MM.1S (cell line): ENCODE measurements around the gene CD99L2.

ENCODE experiments used
- DNase-seq: peaks from one replicate; pipeline ENCODE4 v3.0.0-alpha.2; 2015
- H2AFZ ChIP-seq: fragments of 300-600 bp; sonication (generic); 2 replicates; pipeline ENCODE4 v1.6.0; 2016; ENCODE audit warnings: antibody characterized with exemption, low read length
- H3F3A ChIP-seq: fragments of 300-600 bp; sonication (generic); 2 replicates; pipeline ENCODE4 v1.6.1; 2016; ENCODE audit warnings: mild to moderate bottlenecking, antibody characterized with exemption, low read length, moderate library complexity, mixed read lengths; ENCODE audit not compliant: insufficient read depth
- H3K27ac ChIP-seq: fragments of 300-600 bp; sonication (generic); 2 replicates; pipeline ENCODE4 v1.5.1; 2016; ENCODE audit warnings: mild to moderate bottlenecking, low read length
- H3K27me3 ChIP-seq: fragments of 300-600 bp; sonication (generic); replicated peaks from 2 replicates; pipeline ENCODE4 v1.6.0; 2016; ENCODE audit warnings: low read length; ENCODE audit not compliant: insufficient read depth
- H3K36me3 ChIP-seq: fragments of 300-600 bp; sonication (generic); replicated peaks from 2 replicates; pipeline ENCODE4 v1.6.1; 2016; ENCODE audit warnings: mild to moderate bottlenecking, low read length, mixed read lengths; ENCODE audit not compliant: insufficient read depth
- H3K4me1 ChIP-seq: fragments of 300-600 bp; sonication (generic); 2 replicates; pipeline ENCODE4 v1.6.1; 2016; ENCODE audit warnings: low read length, mixed read lengths
- H3K4me2 ChIP-seq: fragments of 300-600 bp; sonication (generic); 2 replicates; pipeline ENCODE4 v1.6.0; 2016; ENCODE audit warnings: low read depth, low read length
- H3K4me3 ChIP-seq: fragments of 300-600 bp; sonication (generic); 2 replicates; pipeline ENCODE4 v1.5.1; 2016; ENCODE audit warnings: low read length, mixed read lengths
- H3K79me2 ChIP-seq: fragments of 300-600 bp; sonication (generic); 2 replicates; pipeline ENCODE4 v1.6.1; 2016; ENCODE audit warnings: mixed run types, low read length, mixed read lengths
- H3K9ac ChIP-seq: fragments of 300-600 bp; sonication (generic); 2 replicates; pipeline ENCODE4 v1.6.1; 2016; ENCODE audit warnings: low read length, mixed read lengths
- H3K9me2 ChIP-seq: fragments of 300-600 bp; sonication (generic); replicated peaks from 2 replicates; pipeline ENCODE4 v1.6.1; 2016; ENCODE audit warnings: mild to moderate bottlenecking, low read length, mixed read lengths; ENCODE audit not compliant: insufficient read depth
- H3K9me3 ChIP-seq: fragments of 300-600 bp; sonication (generic); replicated peaks from 2 replicates; pipeline ENCODE4 v1.6.1; 2016; ENCODE audit warnings: mild to moderate bottlenecking, low read length, mixed read lengths; ENCODE audit not compliant: insufficient read depth
- H4K20me1 ChIP-seq: fragments of 300-600 bp; sonication (generic); 2 replicates; pipeline ENCODE4 v1.6.1; 2016; ENCODE audit warnings: mild to moderate bottlenecking, low read length, moderate library complexity, mixed read lengths; ENCODE audit not compliant: insufficient read depth
- EZH2 ChIP-seq: fragments of 300-600 bp; sonication (generic); optimal IDR thresholded peaks from 2 replicates; pipeline ENCODE3; 2017; ENCODE audit warnings: low read depth, mild to moderate bottlenecking, antibody characterized with exemption, low read length, mixed read lengths
- EZH2phosphoT487 ChIP-seq: fragments of 300-600 bp; sonication (generic); IDR thresholded peaks from 2 replicates; pipeline ENCODE4 v1.6.1; 2018; ENCODE audit warnings: antibody characterized with exemption, low read length
- TF ChIP-seq, protein P1 (sequence below): fragments of 300-600 bp; sonication (generic); IDR thresholded peaks from 2 replicates; pipeline ENCODE4 v1.5.1; 2016; ENCODE audit warnings: antibody characterized with exemption, low read length, mixed read lengths

CD99L2 gene

GRCh38 chrX:150736475-150736874, 162.0 kb downstream of the CD99L2 start:
- no peak overlapping the region for H3K27ac ChIP-seq
- no peaks in the 10 kb centered on the region for H3K79me2 ChIP-seq
- no peaks in the 10 kb centered on the region for H3K9me2 ChIP-seq
- H3K36me3 ChIP-seq = no peaks in the 10 kb centered on the region
- DNase-seq = no peak
- TF ChIP-seq EZH2phosphoT487 = no peak
- no peak for TF ChIP-seq EZH2
- H2AFZ ChIP-seq = no peak overlapping the region
- H3K9ac ChIP-seq = no peak overlapping the region
- no peaks in the 10 kb centered on the region for H3K27me3 ChIP-seq
- no peaks in the 10 kb centered on the region for H3K4me1 ChIP-seq
- no peaks in the 10 kb centered on the region for H3K9me3 ChIP-seq
- no peak overlapping the region for H3K4me2 ChIP-seq
- no peaks in the 10 kb centered on the region for H4K20me1 ChIP-seq
- no peak overlapping the region for H3K4me3 ChIP-seq
- H3F3A ChIP-seq = no peaks in the 10 kb centered on the region

- Histone ChIP-seq H3K36me3 (peaks cover 6% of the 10 kb centered on the region), H3K9ac (no peak overlapping the region), H2AFZ (no peak overlapping the region), H3K4me2 (no peak overlapping the region), H3K9me3 (no peaks in the 10 kb centered on the region), H3F3A (no peaks in the 10 kb centered on the region), H3K4me1 (no peaks in the 10 kb centered on the region), H4K20me1 (no peaks in the 10 kb centered on the region), H3K27me3 (no peaks in the 10 kb centered on the region), H3K4me3 (no peak overlapping the region), H3K9me2 (no peaks in the 10 kb centered on the region), H3K79me2 (no peaks in the 10 kb centered on the region), H3K27ac (no peak overlapping the region)
- no peak for TF ChIP-seq EZH2phosphoT487
- TF ChIP-seq, protein P1, sequence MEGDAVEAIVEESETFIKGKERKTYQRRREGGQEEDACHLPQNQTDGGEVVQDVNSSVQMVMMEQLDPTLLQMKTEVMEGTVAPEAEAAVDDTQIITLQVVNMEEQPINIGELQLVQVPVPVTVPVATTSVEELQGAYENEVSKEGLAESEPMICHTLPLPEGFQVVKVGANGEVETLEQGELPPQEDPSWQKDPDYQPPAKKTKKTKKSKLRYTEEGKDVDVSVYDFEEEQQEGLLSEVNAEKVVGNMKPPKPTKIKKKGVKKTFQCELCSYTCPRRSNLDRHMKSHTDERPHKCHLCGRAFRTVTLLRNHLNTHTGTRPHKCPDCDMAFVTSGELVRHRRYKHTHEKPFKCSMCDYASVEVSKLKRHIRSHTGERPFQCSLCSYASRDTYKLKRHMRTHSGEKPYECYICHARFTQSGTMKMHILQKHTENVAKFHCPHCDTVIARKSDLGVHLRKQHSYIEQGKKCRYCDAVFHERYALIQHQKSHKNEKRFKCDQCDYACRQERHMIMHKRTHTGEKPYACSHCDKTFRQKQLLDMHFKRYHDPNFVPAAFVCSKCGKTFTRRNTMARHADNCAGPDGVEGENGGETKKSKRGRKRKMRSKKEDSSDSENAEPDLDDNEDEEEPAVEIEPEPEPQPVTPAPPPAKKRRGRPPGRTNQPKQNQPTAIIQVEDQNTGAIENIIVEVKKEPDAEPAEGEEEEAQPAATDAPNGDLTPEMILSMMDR = no peak
- no peak for TF ChIP-seq EZH2
- no peak for DNase-seq
Measured at GRCh38 chrX:150731795-150732194, 166.7 kb downstream of the CD99L2 start.

DNA sequence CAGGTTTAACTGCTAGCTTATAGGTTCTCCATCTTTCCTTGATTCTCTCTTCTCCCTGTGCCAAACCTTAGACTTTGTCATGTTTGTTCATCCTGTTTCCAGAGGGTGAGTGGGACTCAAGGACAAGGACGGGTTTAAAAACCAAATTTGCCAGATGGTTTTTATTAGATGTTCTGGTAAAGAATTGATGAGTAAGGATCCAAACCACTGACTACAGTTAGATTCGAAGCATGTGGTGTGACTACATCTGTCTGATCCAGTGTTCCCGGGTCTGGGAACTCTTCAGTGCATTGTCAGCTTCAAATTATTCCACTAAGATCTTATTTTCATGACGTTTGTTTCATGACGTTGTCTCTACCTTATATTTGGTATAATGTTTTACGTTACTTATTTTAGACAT, 167.7 kb downstream of the CD99L2 start:
- Histone ChIP-seq H3K27me3 (no peaks in the 10 kb centered on the region), H3K9ac (no peak overlapping the region), H3K27ac (no peak overlapping the region), H2AFZ (no peak overlapping the region), H3K4me2 (no peak overlapping the region), H3K36me3 (peaks cover 6% of the 10 kb centered on the region), H3K9me2 (no peaks in the 10 kb centered on the region), H3K4me3 (no peak overlapping the region), H3K9me3 (no peaks in the 10 kb centered on the region), H3K4me1 (no peaks in the 10 kb centered on the region), H4K20me1 (no peaks in the 10 kb centered on the region), H3K79me2 (peaks cover 6% of the 10 kb centered on the region), H3F3A (no peaks in the 10 kb centered on the region)
- TF ChIP-seq EZH2phosphoT487 (no peak), EZH2 (no peak)
- TF ChIP-seq, protein P1 = no peak
- no peak for DNase-seq

- peaks cover 6% of the 10 kb centered on the region for H3K36me3 ChIP-seq
Measured at GRCh38 chrX:150729956-150730355, 168.5 kb downstream of the CD99L2 start.

More at GRCh38 chrX:150729956-150730355, 168.5 kb downstream of the CD99L2 start:
- Histone ChIP-seq H3K27ac (no peak overlapping the region), H3K9ac (no peak overlapping the region), H4K20me1 (no peaks in the 10 kb centered on the region), H3K4me2 (no peak overlapping the region), H3K27me3 (no peaks in the 10 kb centered on the region), H3F3A (no peaks in the 10 kb centered on the region), H3K9me2 (no peaks in the 10 kb centered on the region), H3K9me3 (no peaks in the 10 kb centered on the region), H3K79me2 (peaks cover 9% of the 10 kb centered on the region), H3K4me1 (no peaks in the 10 kb centered on the region), H3K4me3 (no peak overlapping the region), H2AFZ (no peak overlapping the region)
- TF ChIP-seq EZH2 (no peak), EZH2phosphoT487 (no peak)
- TF ChIP-seq, protein P1 = no peak
- DNase-seq = no peak
